SH-SY5Y (cell line): Measurements from ENCODE around the gene IL4I1.

Experiments
- GATA2 ChIP-seq: IDR thresholded peaks from 2 replicates; pipeline ENCODE4 v1.6.1; 2011; ENCODE audit warnings: mild to moderate bottlenecking, low read depth, low read length
- GATA3 ChIP-seq: IDR thresholded peaks from 2 replicates; pipeline ENCODE4 v1.6.1; 2011; ENCODE audit warnings: low read depth, mild to moderate bottlenecking, low read length, moderate library complexity

- TF ChIP-seq GATA3 (no peak), GATA2 (no peak)
These were observed 13.6 kb downstream of the IL4I1 start for GRCh38 chr19:49883094-49883493.
